ENCODE measurements around the gene KDELR3. TPM values are rescaled to one million over a fixed set of nuclear protein-coding genes. Genes with fewer than 3 reads are reported as not detected.

KDELR3 gene
- total and polyA plus RNA-seq, 2 experiments from 2014 or later = 5.6 to 5.7 TPM

- TF ChIP-seq EZH2phosphoT487 (IDR thresholded peaks at IDR 0.05; ENCODE audit: unreplicated experiment) = no peak
- no peak for TF ChIP-seq CTCF (conservative IDR thresholded peaks at IDR 0.05; ENCODE audit: low read depth in 2 of 2)
- no peak for TF ChIP-seq ZNF462 (CRISPR knock-in tag; IDR thresholded peaks at IDR 0.05)
- TF ChIP-seq ETS1 (IDR thresholded peaks at IDR 0.05) = no peak
Measured at GRCh38 chr22:38422611-38423511, 45.0 kb upstream of the KDELR3 start (continued).
